ENCODE measurements around the gene ZBTB1.

DNA sequence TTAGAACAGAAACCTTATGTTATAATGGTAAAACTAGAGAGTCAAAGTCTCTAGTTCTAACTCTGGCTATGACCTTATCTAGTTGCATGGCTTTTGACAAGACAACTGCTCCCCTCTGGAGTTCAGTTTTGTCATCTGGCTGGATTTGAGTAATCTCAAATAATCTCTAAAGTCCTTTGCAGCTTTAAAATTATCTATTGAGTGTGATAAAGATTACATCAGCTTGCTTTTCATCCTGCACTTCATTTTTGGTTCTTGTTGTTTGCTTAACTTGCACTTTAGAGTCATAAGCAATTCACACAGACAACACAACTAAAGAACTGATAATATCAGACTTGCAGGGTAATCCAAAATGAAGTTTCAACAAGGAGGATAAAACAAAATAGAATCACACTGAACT is 37.0 kb upstream of the ZBTB1 start:
- no peak for TF ChIP-seq CTCF (IDR thresholded peaks at IDR 0.05)
- no peak for TF ChIP-seq POLR2A (IDR thresholded peaks at IDR 0.05)
